Activated gamma-delta T cell (primary cell): Measurements from ENCODE around the gene NBEAL1.
"Not testable (repeated sequence)": the region's sequence is repeated elsewhere in the genome, so short reads cannot be mapped to it uniquely, and the experiment has no call there.

Experiments used
- DNase-seq: peaks from one replicate; lab custom pipeline; 2025; lab: John Stamatoyannopoulos, UW

The NBEAL1 gene

DNA sequence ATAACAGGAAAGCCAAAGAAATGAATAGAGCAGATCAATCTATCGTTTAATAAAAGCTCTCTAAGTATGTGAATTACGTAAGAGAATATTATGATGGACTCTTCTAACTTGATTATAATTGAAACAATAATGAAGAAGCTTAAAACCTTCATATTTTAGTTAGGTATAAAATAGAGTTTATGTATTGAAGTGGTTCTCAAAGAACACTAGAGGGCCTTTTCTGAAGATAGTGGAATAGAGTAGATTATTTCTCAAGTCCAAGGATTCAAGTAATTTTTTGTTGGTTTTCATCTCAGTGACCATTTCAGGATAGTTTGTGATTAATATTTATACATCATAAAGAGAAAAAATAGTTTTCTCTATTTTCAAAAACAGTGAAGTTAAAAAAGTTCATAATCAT lies 97.7 kb downstream of the NBEAL1 start:
- DNase-seq: no peak

DNA sequence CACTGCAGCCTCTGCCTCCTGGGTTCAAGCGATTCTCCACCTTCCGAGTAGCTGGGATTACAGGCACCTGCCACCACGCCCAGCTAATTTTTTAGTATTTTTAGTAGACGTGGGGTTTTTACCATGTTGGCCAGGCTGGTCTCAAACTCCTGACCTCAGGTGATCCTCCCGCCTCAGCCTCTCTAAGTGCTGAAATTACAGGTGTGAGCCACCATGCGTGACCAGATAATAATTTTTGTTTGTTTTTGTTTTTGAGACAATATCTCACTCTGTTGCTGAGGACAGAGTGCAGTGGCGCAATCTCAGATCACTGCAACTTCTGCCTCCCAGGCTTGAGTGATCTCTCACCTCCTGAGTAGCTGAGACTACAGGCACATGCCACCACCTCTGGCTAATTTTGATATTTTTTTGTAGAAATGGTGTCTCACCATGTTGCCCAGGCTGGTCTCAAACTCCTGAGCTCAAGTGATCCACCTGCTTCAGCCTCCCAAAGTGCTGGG lies 100.6 kb downstream of the NBEAL1 start:
- DNase-seq: not testable (repeated sequence)

DNA sequence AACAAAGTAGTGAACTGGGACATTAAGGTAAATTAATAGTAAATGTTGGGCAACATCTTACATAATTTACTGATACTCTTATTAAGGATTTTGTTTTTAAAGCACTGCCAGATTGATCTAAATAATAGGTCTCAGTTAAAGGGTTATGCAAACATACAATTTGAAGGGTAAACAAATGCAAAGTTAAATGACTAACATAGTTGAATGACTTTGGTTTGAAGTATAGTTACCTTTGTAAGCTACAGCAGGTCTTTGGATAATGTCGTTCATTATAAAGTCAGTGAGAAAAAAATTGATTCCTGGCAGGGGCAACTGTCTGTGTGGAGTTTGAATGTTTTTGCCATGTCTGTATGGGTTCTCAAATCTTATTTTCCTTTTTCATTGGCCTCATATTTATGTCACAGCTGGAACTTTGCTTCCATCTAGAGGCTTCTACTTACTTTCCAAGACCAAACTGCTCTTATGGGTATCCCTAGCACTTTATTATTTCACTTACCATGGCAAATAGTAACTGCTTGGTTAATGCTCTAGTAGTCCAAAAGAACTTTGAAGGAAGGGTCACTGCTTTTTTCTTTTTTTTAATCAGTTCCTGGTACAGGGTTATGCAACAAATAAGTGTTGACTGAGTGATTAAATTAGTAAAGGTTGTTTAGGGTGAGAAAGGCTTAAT lies 107.8 kb downstream of the NBEAL1 start:
- DNase-seq: no peak

DNA sequence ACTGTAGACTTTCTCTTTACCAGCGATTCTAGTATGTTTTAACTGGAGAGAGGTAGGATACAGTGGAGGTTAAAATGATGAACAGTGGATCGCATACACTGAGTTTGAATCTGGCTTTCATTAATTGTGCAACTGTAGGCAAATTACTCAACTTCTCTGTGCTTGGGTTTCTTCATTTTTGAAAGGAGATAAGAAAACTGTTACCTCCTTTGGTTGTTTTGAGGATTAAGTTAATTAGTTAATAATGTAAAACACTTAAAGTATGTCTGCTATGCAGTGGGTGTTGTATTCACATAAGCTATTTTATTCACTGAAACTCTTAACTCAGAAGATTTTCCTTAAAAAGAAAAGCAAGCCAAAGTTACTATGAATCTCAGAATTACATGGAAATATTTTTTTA lies 112.3 kb downstream of the NBEAL1 start:
- DNase-seq: no peak

GRCh38 chr2:203135105-203135504 lies 120.4 kb downstream of the NBEAL1 start:
- no peak for DNase-seq

DNA sequence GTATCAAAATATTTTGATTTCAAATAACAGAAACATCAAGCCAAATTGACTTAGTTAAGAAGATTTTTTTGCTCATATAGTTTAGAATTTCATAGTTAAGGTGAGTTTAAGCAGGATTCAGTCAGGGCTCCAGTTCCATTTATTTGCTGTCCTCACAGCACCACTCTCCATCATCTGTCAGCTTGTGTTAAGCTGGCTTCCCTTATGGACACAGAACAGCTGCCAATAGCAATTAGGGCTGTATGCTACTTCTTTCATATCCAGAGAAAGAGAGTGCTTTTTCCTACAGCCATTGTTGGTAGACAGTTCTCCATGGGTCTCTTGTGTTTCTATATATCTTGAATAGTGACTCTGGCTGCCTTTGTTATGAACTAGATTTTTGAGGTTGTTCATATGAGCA lies 128.7 kb downstream of the NBEAL1 start:
- no peak for DNase-seq

GRCh38 chr2:203149194-203149593 lies 134.5 kb downstream of the NBEAL1 start:
- no peak for DNase-seq

- no peak for DNase-seq
Observed at GRCh38 chr2:203155406-203155805, 140.7 kb downstream of the NBEAL1 start.

DNA sequence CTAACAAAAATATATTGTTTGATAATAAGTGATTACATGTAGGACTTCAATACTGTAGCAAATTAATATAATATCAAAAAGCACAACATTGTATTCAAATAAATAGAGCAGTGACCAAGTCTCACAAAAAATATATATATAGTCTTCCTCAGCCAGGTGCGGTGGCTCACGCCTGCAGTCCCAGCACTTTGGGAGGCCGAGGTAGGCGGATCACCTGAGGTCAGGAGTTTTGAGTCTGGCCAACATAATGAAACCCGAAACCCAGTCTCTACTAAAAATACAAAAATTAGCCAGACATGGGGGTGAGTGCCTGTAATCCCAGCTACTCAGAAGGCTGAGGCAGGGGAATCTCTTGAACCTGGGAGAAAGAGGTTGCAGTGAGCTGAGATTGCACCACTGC lies 148.0 kb downstream of the NBEAL1 start:
- not testable (repeated sequence) for DNase-seq

GRCh38 chr2:203164311-203164935 lies 149.7 kb downstream of the NBEAL1 start:
- DNase-seq: no peak

GRCh38 chr2:203167751-203168150 lies 153.1 kb downstream of the NBEAL1 start:
- no peak for DNase-seq

DNA sequence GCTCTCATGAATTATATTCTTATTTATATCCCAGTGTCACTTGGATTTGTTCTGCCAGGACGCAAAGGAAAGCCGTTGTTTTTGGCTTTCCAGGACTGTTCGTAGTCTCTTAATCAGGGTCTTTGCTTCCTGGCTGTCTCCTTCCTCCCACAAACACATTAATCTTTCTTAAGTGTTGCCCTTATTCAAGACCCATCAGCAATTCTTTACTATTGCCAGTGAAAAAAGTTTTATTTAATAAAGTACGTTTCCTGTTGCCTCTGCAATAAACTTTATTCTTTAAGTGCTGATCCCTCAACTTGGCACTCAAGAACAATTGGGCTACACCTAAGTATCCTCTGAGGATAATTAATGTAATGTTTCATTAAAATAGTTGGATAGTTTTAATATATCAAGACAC lies 155.8 kb downstream of the NBEAL1 start:
- no peak for DNase-seq

GRCh38 chr2:203175371-203175770 lies 160.7 kb downstream of the NBEAL1 start:
- DNase-seq: no peak

- DNase-seq: no peak
Observed at GRCh38 chr2:203177361-203177760, 162.7 kb downstream of the NBEAL1 start.

DNA sequence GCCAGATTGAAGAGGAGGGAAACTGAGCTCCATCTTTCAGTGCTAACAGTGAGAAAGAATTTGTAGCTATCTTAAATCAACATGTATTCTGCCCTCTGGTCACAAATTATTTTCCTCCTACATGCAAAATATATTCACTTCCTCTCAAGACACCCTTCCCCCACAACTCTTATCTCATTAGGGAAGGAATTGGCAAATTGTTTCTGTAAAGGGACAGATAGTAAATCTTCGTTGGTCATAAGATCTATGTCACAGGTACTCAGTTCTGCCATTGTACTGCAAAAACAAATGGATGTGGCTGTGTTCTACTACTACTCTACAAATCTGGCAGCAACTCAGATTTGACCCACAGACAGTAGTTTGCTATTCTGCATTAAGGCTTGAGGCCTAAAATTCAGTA lies 171.2 kb downstream of the NBEAL1 start:
- no peak for DNase-seq

DNA sequence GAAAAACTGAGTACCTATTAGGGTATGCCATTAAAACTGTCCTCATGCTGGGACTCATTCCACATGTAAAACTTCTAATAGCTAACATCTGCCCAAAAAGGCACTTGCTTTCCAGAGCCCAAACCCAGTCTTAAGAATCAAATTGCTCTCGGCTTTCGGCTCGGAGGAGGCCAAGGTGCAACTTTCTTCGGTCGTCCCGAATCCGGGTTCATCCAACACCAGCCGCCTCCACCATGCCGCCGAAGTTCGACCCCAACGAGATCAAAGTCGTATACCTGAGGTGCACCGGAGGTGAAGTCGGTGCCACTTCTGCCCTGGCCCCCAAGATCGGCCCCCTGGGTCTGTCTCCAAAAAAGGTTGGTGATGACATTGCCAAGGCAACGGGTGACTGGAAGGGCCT lies 175.9 kb downstream of the NBEAL1 start:
- not testable (repeated sequence) for DNase-seq

DNA sequence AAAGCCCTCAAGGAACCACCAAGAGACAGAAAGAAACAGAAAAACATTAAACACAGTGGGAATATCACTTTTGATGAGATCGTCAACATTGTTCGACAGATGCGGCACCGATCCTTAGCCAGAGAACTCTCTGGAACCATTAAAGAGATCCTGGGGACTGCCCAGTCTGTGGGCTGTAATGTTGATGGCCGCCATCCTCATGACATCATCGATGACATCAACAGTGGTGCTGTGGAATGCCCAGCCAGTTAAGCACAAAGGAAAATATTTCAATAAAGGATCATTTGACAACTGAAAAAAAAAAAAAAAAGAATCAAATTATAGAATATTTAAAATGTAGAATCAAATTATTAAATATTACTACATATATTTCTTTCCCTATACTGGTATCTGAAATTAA lies 176.4 kb downstream of the NBEAL1 start:
- not testable (repeated sequence) for DNase-seq

- DNase-seq: no peak
Observed at GRCh38 chr2:203191961-203192360, 177.3 kb downstream of the NBEAL1 start.

- DNase-seq: no peak
Observed at GRCh38 chr2:203195331-203196036, 180.8 kb downstream of the NBEAL1 start.

GRCh38 chr2:203200866-203201265 lies 186.2 kb downstream of the NBEAL1 start:
- DNase-seq: no peak

GRCh38 chr2:203201426-203201825 lies 186.8 kb downstream of the NBEAL1 start:
- no peak for DNase-seq

GRCh38 chr2:203209538-203209937 lies 194.9 kb downstream of the NBEAL1 start:
- DNase-seq: no peak

DNA sequence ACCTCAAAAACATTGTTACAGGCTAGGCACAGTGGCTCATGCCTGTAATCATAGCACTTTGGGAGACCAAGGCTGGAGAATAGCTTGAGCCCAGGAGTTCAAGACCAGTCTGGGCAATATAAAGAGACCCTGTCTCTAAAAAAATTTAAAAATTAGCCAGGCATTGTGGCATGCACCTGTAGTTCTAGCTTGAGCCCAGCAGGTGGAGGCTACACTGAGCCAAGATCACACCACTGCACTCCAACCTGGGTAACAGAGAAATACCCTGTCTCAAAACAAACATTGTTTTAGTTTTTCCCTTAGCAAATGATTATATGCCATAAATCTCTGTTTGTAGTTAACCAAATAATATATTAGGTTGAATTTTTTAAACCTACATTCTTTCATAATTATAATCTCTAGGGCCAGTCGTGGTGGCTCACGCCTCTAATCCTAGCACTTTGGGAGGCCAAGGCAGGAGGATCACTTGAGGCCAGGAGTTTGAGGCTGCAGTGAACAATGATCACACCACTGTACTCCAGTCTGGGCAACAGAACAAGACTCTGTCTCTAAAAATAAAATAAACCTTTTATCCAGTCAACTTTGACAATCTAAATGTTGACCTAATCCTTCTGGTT lies 210.9 kb downstream of the NBEAL1 start:
- no peak for DNase-seq
